Measurements from ENCODE around the gene RNF32.

DNA sequence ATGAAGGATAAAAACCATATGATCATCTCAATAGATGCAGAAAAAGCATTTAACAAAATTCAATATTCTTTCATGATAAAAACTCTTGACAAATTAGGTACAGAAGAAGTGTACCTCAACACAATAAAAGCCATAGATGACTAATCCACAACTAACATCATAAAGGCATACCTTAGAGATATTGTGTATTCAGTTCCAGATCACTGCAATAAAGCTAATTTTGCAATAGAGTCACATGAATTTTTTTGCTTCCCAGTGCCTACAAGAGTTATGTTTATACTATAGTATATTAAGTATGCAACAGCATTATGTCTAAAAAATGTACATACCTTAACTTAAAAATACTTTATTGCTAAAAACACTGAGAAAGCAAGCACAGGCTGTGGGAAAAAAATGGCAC lies 18.9 kb upstream of the RNF32 start:
- TF ChIP-seq, protein P1, sequence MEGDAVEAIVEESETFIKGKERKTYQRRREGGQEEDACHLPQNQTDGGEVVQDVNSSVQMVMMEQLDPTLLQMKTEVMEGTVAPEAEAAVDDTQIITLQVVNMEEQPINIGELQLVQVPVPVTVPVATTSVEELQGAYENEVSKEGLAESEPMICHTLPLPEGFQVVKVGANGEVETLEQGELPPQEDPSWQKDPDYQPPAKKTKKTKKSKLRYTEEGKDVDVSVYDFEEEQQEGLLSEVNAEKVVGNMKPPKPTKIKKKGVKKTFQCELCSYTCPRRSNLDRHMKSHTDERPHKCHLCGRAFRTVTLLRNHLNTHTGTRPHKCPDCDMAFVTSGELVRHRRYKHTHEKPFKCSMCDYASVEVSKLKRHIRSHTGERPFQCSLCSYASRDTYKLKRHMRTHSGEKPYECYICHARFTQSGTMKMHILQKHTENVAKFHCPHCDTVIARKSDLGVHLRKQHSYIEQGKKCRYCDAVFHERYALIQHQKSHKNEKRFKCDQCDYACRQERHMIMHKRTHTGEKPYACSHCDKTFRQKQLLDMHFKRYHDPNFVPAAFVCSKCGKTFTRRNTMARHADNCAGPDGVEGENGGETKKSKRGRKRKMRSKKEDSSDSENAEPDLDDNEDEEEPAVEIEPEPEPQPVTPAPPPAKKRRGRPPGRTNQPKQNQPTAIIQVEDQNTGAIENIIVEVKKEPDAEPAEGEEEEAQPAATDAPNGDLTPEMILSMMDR (optimal IDR thresholded peaks at IDR 0.05 in 1 of 3, IDR thresholded peaks at IDR 0.05 in 1 of 3, conservative IDR thresholded peaks at IDR 0.05 in 1 of 3; ENCODE audit: extremely low read depth in 1 of 3, insufficient read depth in 2 of 3, low read length in 3 of 3) = no peak
- no peak for TF ChIP-seq EZH2 (IDR thresholded peaks at IDR 0.05; ENCODE audit: low read length)
